CD4-positive, alpha-beta memory T cell (primary cell): ENCODE data around the gene ZFPM1. TPM values are rescaled to one million over a fixed set of nuclear protein-coding genes. Genes with fewer than 3 reads are reported as not detected.

Experiments
- CTCF ChIA-PET: fragments of 350-600 bp; sonication (Branson Sonifier 250); formaldehyde crosslinking; loops from one replicate; lab custom pipeline; 2021; ENCODE audit warnings: inconsistent platforms; ENCODE audit not compliant: partially characterized antibody; lab: Charles Lee
- POLR2A ChIA-PET: fragments of 350-600 bp; sonication (Branson Sonifier 250); formaldehyde crosslinking; loops from one replicate; lab custom pipeline; 2021; ENCODE audit not compliant: partially characterized antibody; lab: Charles Lee
- DNase-seq, 5 donors: peaks; one replicate each; pipeline versions ENCODE4 v3.0.0 to v3.0.0-alpha.2; 2020 to 2022; ENCODE audit warnings: mixed read lengths in 1 of 5
- H3K27ac ChIP-seq: one replicate; pipeline ENCODE4 v1.7.0; 2013; ENCODE audit warnings: low read depth, low read length
- H3K27me3 ChIP-seq: 2 replicates; pipeline ENCODE4 v1.7.0; 2013; ENCODE audit warnings: mild to moderate bottlenecking, low read length, moderate library complexity; ENCODE audit not compliant: insufficient read depth
- H3K36me3 ChIP-seq: 2 replicates; pipeline ENCODE4 v1.7.0; 2013; ENCODE audit warnings: mild to moderate bottlenecking, low read length, moderate library complexity; ENCODE audit not compliant: insufficient read depth
- H3K4me1 ChIP-seq: 2 replicates; pipeline ENCODE4 v1.7.0; 2013; ENCODE audit warnings: mild to moderate bottlenecking, low read length, moderate library complexity; ENCODE audit not compliant: insufficient read depth
- H3K4me3 ChIP-seq, 2 donors: one replicate each; pipeline ENCODE4 v1.7.0; 2013; ENCODE audit warnings: low read length in 2 of 2, mild to moderate bottlenecking in 1 of 2
- H3K9me3 ChIP-seq, 2 donors: one replicate each; pipeline ENCODE4 v1.7.0; 2013; ENCODE audit warnings: low read length in 2 of 2, control low read depth in 1 of 2; ENCODE audit not compliant: control insufficient read depth in 1 of 2
- H3K27ac Mint-ChIP-seq, 7 donors: one replicate each; pipeline ENCODE4 v1.8.0; 2020 to 2021; ENCODE audit warnings: mixed read lengths in 7 of 7, mild to moderate bottlenecking in 6 of 7, inconsistent platforms in 3 of 7, moderate library complexity in 3 of 7
- H3K27me3 Mint-ChIP-seq, 2 donors: one replicate each; pipeline ENCODE4 v1.8.0; 2020 to 2021; ENCODE audit warnings: mixed read lengths in 2 of 2
- H3K36me3 Mint-ChIP-seq, 2 donors: one replicate each; pipeline ENCODE4 v1.8.0; 2020 to 2021; ENCODE audit warnings: mixed read lengths in 2 of 2, inconsistent platforms in 1 of 2, mild to moderate bottlenecking in 1 of 2
- H3K4me1 Mint-ChIP-seq, 4 donors: one replicate each; pipeline ENCODE4 v1.8.0; 2020 to 2021; ENCODE audit warnings: mixed read lengths in 4 of 4, mild to moderate bottlenecking in 1 of 4
- H3K4me3 Mint-ChIP-seq, 8 donors: one replicate each; pipeline ENCODE4 v1.8.0; 2020 to 2021; ENCODE audit warnings: mixed read lengths in 8 of 8, mild to moderate bottlenecking in 7 of 8, moderate library complexity in 6 of 8, inconsistent platforms in 3 of 8
- H3K9me3 Mint-ChIP-seq, 8 donors: one replicate each; pipeline ENCODE4 v1.8.0; 2020 to 2021; ENCODE audit warnings: mixed read lengths in 8 of 8, mild to moderate bottlenecking in 5 of 8, inconsistent platforms in 3 of 8, moderate library complexity in 1 of 8
- intact Hi-C: fragments of 100-400 bp; cut with micrococcal nuclease; formaldehyde crosslinking; loops from one replicate; pipeline ENCODE4 v1.15.1; 2023
- polyA plus RNA-seq, 2 donors: library from polyadenylated mRNA; unstranded; fragments of 300-500 nt; fragmentation: Illumina TruSeq; gene quantifications; one replicate each; pipeline ENCODE4 v1.2.3, GENCODE V29; 2021
- total RNA-seq, 2 experiments: library from RNA; stranded (reverse); gene quantifications; one replicate each; pipeline ENCODE4 v1.2.3, GENCODE V29; 2021

The ZFPM1 gene
- total and polyA plus RNA-seq, 4 experiments from 2014 or later: 0.07 to 20.5 (median 9.7) TPM

DNA sequence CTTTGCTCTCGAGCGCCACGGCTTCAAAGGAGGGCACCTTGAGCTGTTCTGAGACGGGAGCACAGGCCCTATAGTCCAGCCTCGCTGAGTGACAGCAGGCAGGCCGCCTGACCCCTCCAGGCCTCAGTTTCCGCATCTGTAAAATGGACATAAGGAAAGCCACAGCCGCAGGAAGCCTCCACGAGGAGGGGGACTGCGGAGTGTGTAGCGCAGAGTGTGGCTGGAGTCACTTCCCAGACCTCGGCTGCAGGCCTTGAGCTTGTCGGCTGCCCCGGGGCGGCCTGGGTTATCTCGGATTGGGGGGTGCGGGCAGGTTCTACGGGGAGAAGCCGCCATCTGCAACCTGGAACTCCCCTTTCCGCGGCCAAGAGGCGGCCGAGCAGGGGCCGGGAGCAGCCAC, 40.8 kb downstream of the ZFPM1 start:
- DNase-seq: no peak
- H3K36me3 ChIP-seq: no peaks in the 10 kb centered on the region
- H3K4me3 ChIP-seq: no peak overlapping the region
- no peaks in the 10 kb centered on the region for H3K9me3 ChIP-seq
- ChIA-PET POLR2A (no interaction called here), CTCF (interaction anchor here (1.0 kb wide), 1 partner anchor 39 kb away, joined by 4 read pairs; no protein-coding TSS in a partner anchor)
- H3K4me1 ChIP-seq: no peaks in the 10 kb centered on the region
- peaks cover 0 to 7% of the 10 kb centered on the region in 2 donors for H3K36me3 Mint-ChIP-seq
- no peaks in the 10 kb centered on the region for H3K27me3 ChIP-seq
- no peaks in the 10 kb centered on the region for H3K27me3 Mint-ChIP-seq
- no peak overlapping the region for H3K27ac ChIP-seq
- intact Hi-C loops: no loop called here
- no peak overlapping the region for H3K4me3 Mint-ChIP-seq
- H3K27ac Mint-ChIP-seq: peak overlapping the region in 1 of 7 donors; percentile 57
- no peaks in the 10 kb centered on the region for H3K9me3 Mint-ChIP-seq
- H3K4me1 Mint-ChIP-seq: no peaks in the 10 kb centered on the region

DNA sequence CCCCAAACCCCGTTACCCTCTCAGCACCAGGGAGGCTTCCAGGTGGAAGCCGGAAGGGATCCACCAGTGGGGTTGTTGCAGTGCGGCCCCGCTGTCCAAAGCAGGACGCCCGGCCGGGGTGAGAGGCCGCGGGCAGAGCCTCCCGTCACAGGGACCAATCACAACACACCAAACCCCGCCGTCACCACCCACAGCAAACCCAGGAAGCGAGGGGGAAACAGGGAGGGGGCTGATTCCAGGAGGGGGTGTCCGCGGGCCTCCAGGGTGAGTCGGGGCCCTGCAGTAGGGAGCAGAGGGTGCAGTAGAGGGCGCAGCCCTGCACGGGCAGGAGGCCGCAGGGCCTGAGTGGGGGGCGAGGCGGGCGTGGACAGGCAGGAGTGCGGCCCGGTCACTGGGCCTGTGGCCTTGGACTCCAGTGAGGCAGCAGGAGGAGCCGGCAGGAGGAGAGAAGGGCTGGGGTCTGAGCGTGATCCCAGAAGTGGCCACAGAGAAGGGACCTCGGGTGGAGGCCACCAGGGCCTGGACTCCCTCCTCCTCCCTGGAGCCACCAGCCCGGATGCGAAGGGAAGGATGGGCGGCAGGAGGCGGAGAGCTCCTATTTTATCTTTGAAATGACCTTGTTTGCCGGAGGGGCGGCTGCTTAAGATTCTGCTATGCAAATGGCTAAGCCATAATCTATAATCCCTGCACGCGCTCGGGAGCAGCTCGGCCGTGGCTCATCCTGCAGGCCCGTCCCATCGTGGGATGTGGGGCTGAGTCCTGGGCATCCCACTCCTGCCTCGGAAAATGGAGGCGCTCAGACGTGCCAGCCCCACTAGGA, 41.5 kb downstream of the ZFPM1 start:
- POLR2A ChIA-PET: no interaction called here

DNA sequence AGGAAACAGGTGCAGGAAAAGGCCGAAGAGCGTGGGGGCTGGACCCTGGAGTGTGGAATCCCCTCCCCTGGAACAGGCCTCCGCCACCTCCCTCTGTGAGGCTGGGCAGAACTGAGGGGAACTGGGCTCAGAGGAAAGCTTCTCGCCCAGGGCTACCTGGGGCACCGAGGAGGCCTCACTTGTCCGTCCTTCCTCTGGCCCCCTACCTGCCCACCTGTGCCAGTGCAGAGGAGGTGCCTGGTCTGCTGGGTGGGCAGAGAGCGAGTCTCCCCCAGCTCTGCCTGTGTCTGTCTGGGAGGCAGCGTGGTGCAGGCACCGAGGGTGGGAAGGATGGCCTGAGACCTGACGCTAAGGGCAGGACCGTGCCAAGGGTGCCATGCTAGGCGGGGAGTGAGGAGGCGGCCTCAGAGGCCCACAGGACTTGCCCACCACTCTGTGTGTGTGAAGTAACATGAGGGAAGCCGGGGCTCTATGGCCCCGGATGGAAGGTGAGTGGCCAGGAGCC, 42.2 kb downstream of the ZFPM1 start:
- H3K27me3 ChIP-seq: no peaks in the 10 kb centered on the region
- intact Hi-C loops: no loop called here
- Mint-ChIP-seq H3K9me3 (no peaks in the 10 kb centered on the region), H3K36me3 (peaks cover 0 to 7% of the 10 kb centered on the region in 2 donors), H3K4me3 (no peak overlapping the region), H3K27me3 (no peaks in the 10 kb centered on the region), H3K4me1 (no peaks in the 10 kb centered on the region), H3K27ac (peak overlapping the region in 2 of 7 donors; percentile 24 to 57)
- H3K36me3 ChIP-seq: no peaks in the 10 kb centered on the region
- H3K4me3 ChIP-seq: no peak overlapping the region
- H3K27ac ChIP-seq: no peak overlapping the region
- H3K4me1 ChIP-seq: no peaks in the 10 kb centered on the region
- ChIA-PET CTCF (no interaction called here), POLR2A (no interaction called here)
- H3K9me3 ChIP-seq: no peaks in the 10 kb centered on the region
- DNase-seq: no peak

More for the DNA sequence above, 41.5 kb downstream of the ZFPM1 start:
- no peak for DNase-seq
- intact Hi-C loops: no loop called here
- no peaks in the 10 kb centered on the region for H3K4me1 ChIP-seq
- H3K9me3 ChIP-seq: no peaks in the 10 kb centered on the region
- H3K4me3 ChIP-seq: no peak overlapping the region
- H3K27me3 ChIP-seq: no peaks in the 10 kb centered on the region
- H3K4me3 Mint-ChIP-seq: no peak overlapping the region
- H3K27ac ChIP-seq: no peak overlapping the region
- no peaks in the 10 kb centered on the region for H3K9me3 Mint-ChIP-seq
- H3K27me3 Mint-ChIP-seq: no peaks in the 10 kb centered on the region
- peak overlapping the region in 2 of 7 donors; percentile 57 for H3K27ac Mint-ChIP-seq
- CTCF ChIA-PET: no interaction called here
- no peaks in the 10 kb centered on the region for H3K4me1 Mint-ChIP-seq
- H3K36me3 ChIP-seq: no peaks in the 10 kb centered on the region
- H3K36me3 Mint-ChIP-seq: peaks cover 0 to 7% of the 10 kb centered on the region in 2 donors

DNA sequence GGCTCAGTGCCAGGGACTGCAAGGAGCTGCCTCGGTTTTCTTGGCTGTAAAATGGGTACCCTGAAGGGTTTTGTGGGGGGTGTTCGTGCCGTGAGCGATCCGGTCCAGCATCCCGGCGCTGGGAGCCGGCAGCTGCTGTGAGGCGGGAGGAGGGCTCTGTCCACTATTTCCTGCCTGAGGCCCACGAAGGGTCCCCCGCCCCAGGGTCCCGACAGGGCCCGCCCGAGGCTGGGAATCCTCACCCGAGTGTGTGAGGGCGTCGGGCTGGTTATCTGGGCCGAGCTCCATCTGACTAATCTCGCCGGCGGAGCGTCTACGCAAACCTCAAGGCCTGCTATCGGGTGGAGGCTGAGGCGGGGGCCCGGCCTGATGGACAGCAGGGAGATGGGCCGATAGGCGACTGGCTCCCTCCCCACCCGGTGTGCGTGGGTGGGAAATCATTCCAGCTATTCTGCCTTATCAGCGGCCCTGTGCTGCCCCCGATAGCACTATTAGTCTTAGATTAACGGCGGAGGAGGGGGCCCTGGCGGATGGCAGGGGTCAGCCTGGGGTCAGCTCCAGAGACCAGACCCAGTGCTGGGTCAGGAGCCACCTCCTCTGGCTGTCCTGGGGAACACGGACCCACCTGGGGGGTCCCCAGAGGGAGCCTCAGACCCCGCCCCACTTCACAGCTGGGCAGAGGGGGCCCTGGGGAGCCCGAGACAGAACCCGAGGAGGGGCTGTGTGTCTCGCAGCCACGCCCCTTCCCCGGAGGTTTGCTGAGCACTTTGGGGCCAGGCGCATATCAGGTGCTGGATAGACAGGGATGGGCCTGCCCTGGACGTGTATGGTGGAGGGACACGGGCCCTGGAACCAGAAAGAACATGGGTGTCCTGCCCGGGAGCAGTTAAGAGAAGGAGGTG, 44.7 kb downstream of the ZFPM1 start:
- Mint-ChIP-seq H3K27ac (peak overlapping the region in 4 of 7 donors; percentile 24 to 66 (median 58)), H3K27me3 (no peaks in the 10 kb centered on the region), H3K36me3 (peaks cover 0 to 10% of the 10 kb centered on the region in 2 donors), H3K4me1 (peaks cover 0 to 8% (median 3%) of the 10 kb centered on the region in 4 donors), H3K4me3 (peak overlapping the region in 1 of 8 donors; percentile 17), H3K9me3 (peaks cover 0 to 1% (median 0%) of the 10 kb centered on the region in 8 donors)
- Histone ChIP-seq H3K27ac (no peak overlapping the region), H3K36me3 (no peaks in the 10 kb centered on the region), H3K9me3 (no peaks in the 10 kb centered on the region), H3K4me1 (no peaks in the 10 kb centered on the region), H3K27me3 (no peaks in the 10 kb centered on the region), H3K4me3 (no peak overlapping the region)
- intact Hi-C loops: no loop called here
- POLR2A ChIA-PET: interaction anchor here (1.5 kb wide), 1 partner anchor 10 kb away, joined by 4 read pairs; no protein-coding TSS in a partner anchor
- DNase-seq: no peak
- CTCF ChIA-PET: no interaction called here

DNA sequence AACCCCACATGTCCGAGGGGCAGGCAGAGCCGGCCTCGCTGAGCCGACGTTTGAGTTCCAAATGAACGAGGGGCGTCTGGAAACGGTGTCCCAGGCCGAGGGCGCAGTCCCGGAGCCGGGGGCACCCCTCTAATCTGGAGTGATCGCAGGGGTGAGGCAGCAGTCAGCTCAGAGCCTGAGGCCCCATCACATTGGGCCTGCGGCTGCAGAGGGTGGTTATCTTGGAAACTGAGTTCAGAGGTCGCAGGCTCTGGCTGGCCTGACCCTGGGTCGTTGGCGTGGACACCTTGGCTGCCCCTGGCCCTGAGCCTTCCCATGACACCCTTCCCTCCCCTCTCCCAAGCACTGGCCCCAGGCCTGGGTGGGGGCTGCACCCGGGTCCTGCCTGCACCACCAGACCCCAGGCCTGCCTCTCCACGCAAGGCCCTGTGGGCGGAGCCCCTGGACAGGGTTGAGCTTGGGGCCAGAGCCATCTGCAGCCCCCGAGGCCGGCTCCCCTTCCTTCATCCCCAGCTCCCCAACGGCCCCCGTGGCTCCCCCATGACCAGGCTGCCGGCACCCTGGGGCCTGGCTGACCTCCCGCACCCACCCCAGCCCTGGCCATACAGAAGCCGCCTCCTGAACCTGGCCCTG, 45.6 kb downstream of the ZFPM1 start:
- Mint-ChIP-seq H3K36me3 (peaks cover 0 to 10% of the 10 kb centered on the region in 2 donors), H3K27me3 (no peaks in the 10 kb centered on the region), H3K9me3 (peaks cover 0 to 1% (median 0%) of the 10 kb centered on the region in 8 donors), H3K4me1 (peaks cover 0 to 8% (median 4%) of the 10 kb centered on the region in 4 donors), H3K4me3 (no peak overlapping the region), H3K27ac (peak overlapping the region in 3 of 7 donors; percentile 24 to 64 (median 36))
- Histone ChIP-seq H3K27me3 (no peaks in the 10 kb centered on the region), H3K36me3 (no peaks in the 10 kb centered on the region), H3K9me3 (no peaks in the 10 kb centered on the region), H3K4me1 (no peaks in the 10 kb centered on the region), H3K27ac (no peak overlapping the region), H3K4me3 (no peak overlapping the region)
- intact Hi-C loops: no loop called here
- CTCF ChIA-PET: no interaction called here
- no peak for DNase-seq
- POLR2A ChIA-PET: no interaction called here

DNA sequence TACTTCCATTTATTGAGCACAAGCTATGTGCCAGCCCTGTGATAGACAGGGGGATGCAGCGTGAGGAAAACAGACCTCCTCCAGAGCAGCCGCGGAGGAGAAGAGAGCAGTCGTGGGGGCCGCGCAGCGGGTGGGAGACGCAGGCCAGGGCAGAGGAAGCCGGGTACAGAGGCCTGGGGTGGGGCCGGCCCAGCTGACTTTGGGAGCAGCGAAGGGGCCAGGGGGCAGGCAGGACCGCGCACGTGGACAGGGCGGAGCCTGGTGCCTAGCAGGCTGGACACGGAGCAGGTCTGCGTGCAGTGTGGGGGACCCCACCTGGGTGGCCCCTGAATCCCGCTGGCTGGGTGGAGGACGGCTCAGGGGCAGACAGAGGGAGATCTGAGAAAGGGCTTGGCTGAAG, 46.2 kb downstream of the ZFPM1 start:
- Histone ChIP-seq H3K4me3 (no peak overlapping the region), H3K27ac (no peak overlapping the region), H3K27me3 (no peaks in the 10 kb centered on the region), H3K9me3 (no peaks in the 10 kb centered on the region), H3K36me3 (no peaks in the 10 kb centered on the region), H3K4me1 (no peaks in the 10 kb centered on the region)
- Mint-ChIP-seq H3K36me3 (peaks cover 0 to 7% of the 10 kb centered on the region in 2 donors), H3K9me3 (peaks cover 0 to 1% (median 0%) of the 10 kb centered on the region in 8 donors), H3K4me1 (peaks cover 0 to 12% (median 4%) of the 10 kb centered on the region in 4 donors), H3K27ac (peak overlapping the region in 1 of 7 donors; percentile 36), H3K4me3 (no peak overlapping the region), H3K27me3 (no peaks in the 10 kb centered on the region)
- ChIA-PET POLR2A (no interaction called here), CTCF (no interaction called here)
- intact Hi-C loops: no loop called here
- DNase-seq: no peak
